ENCODE measurements around the gene CEP41.

The CEP41 gene

DNA sequence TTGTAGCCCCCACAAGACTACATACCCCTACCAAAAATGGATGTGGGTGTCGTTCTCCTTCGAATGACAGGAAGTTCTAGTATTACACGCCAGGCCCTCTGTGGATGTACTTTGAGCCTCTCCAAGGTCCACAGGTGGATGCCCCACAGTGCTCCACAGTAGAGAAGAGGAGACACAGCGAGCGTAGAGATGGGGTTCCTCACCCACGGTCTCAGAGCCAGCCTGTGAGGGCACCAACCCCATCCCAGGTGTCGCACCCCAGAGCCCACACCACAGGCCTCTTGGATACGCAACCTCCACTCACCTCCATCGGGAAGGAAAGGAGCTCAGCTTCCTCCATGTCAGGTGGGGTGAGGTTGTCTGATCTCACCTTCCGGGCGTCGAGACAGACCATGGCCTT, 93.9 kb downstream of the CEP41 start:
- DNase-seq, result no peak

DNA sequence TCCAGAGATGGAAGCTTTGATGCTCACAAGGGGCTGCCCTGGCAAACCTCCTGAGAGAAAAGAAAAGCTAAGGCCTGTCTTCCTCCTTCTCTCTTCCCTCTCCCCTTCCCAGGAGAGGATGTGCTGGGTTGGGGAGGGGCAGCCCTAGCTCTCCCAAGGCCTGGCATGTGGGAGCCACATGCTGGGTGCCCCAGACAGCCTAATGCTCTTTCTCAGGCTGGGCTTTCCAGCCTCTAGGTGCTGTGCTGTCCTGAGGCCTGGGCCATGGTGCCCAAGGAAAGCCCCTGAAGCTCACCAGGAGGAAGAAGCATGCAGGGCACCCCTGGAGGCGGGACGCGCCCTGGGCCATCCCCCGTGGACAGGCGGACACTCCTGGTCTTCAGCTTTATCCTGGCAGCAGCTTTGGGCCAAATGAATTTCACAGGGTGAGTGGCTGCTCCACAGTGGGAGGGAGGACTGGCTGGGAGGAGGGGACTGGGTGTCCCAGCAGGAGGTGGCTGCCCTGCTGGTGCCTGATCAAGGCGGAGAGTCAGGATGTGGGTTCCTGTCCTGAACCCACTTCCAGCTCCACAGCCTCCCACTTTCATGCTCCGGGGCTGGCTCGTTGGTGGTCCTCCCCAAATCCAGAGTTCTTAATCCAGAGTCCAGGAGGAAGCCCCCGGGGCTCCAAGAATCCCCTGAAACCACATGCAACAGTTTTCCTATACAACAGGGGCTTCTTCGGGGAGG, 94.5 kb downstream of the CEP41 start:
- no peak for DNase-seq

DNA sequence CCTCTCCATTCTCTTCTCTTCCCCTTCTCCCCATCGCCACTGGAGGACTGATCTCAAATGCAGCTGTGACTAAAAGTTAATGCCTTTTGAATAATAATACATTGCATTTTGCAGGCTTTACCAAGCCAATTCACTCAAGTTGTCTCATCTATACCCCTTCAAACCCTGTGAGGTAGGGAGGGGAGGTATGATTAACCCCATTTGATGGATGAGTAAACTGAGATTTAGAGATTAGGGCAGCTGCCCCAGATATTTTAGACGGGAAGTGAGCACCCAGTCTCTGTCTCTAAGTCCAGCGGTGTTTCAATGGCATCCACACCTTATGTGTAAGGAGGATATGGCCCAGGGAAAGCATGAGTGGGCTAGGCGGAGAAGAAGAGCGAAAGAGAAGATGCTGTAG, 95.1 kb downstream of the CEP41 start:
- no peak for DNase-seq

DNA sequence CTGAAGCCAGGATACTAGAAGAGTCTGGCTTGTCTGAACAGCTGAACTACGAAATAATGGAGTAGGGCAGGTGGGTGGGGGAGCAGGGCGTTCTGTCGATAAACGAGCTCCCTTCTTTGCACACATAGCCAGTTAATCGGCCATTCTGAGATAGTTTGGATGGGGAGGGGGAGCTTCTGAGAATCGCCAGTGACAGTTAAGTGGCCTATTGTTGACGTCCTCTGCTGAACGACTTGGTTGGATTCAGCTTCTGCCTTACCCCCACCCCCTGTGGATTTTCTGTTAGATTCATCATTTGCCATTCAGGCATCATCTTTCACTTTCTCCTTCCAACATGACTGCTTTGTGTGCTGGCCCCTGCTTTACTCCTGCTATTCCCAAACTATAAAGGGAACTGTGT, 95.7 kb downstream of the CEP41 start:
- DNase-seq, result no peak

DNA sequence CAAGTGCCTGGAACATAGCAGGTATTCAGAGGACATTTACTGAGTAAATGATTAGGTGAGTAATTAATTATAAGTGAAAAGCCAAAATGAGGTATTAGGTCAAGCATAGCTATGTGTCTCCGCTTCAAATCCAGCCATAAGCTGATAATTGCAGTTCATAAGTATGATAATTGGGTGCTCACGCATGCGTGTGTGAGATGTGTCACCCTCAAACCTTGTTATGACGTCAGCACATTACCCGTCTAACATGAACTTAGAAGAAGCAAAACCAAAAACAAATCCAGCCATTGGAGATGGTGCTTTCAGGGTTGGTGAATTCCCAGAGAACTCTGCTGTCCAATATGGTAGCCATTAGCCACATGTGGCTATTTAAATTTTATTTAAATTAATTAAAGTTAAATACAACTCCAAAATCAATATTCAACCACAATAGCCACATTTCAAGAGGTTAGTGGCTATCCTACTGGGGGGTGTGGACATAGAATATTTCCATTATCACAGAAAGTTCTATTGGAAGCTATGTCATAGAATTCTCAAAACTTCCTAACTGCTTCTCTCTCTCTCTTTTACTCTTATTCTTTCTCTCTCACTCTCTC, 96.4 kb downstream of the CEP41 start, which contains the start of gene CPA5:
Gene CPA5 (plus strand): TSS at position 546 of the 596 bp plus-strand sequence. CDS start 1,670 bp downstream, outside the sequence.
- no peak for DNase-seq

Data from midbrain (tissue), 1 donor.